Measurements from ENCODE around the gene CPNE4. TPM values are rescaled to one million over a fixed set of nuclear protein-coding genes. Genes with fewer than 3 reads are reported as not detected.

The CPNE4 gene
- total RNA-seq, 1 experiment from 2014 or later, result not detected

- DNase-seq (ENCODE audit: low spot score), result no peak
- in situ Hi-C loops (cut with HindIII; ENCODE audit: low sequenced_read_pairs), result no loop called here
Observed at GRCh38 chr3:131586277-131586676, 448.5 kb downstream of the CPNE4 start.

- in situ Hi-C loops (cut with HindIII; ENCODE audit: low sequenced_read_pairs), result no loop called here
- no peak for DNase-seq (ENCODE audit: low spot score)
Observed at GRCh38 chr3:131582438-131582837, 452.4 kb downstream of the CPNE4 start.

GRCh38 chr3:131568460-131568859, 466.4 kb downstream of the CPNE4 start:
- DNase-seq (ENCODE audit: low spot score), result no peak
- in situ Hi-C loops (cut with HindIII; ENCODE audit: low sequenced_read_pairs), result no loop called here

GRCh38 chr3:131564812-131565211, 470.0 kb downstream of the CPNE4 start:
- in situ Hi-C loops (cut with HindIII; ENCODE audit: low sequenced_read_pairs), result no loop called here
- DNase-seq (ENCODE audit: low spot score), result no peak

GRCh38 chr3:131561511-131561910, 473.3 kb downstream of the CPNE4 start:
- in situ Hi-C loops (cut with HindIII; ENCODE audit: low sequenced_read_pairs), result no loop called here
- DNase-seq (ENCODE audit: low spot score), result no peak

GRCh38 chr3:131560795-131561194, 474.0 kb downstream of the CPNE4 start:
- in situ Hi-C loops (cut with HindIII; ENCODE audit: low sequenced_read_pairs), result no loop called here
- DNase-seq (ENCODE audit: low spot score), result no peak

GRCh38 chr3:131555456-131555855, 479.4 kb downstream of the CPNE4 start:
- in situ Hi-C loops (cut with HindIII; ENCODE audit: low sequenced_read_pairs), result no loop called here
- no peak for DNase-seq (ENCODE audit: low spot score)

GRCh38 chr3:131553495-131554247, 481.1 kb downstream of the CPNE4 start:
- in situ Hi-C loops (cut with HindIII; ENCODE audit: low sequenced_read_pairs), result no loop called here
- no peak for DNase-seq (ENCODE audit: low spot score)

- DNase-seq (ENCODE audit: low spot score), result no peak
- in situ Hi-C loops (cut with HindIII; ENCODE audit: low sequenced_read_pairs), result no loop called here
Observed at GRCh38 chr3:131551761-131552160, 483.1 kb downstream of the CPNE4 start.

GRCh38 chr3:131550562-131551465, 484.0 kb downstream of the CPNE4 start:
- DNase-seq (ENCODE audit: low spot score), result no peak
- in situ Hi-C loops (cut with HindIII; ENCODE audit: low sequenced_read_pairs), result no loop called here

- no peak for DNase-seq (ENCODE audit: low spot score)
- in situ Hi-C loops (cut with HindIII; ENCODE audit: low sequenced_read_pairs), result no loop called here
Observed at GRCh38 chr3:131549340-131549739, 485.5 kb downstream of the CPNE4 start.

- no peak for DNase-seq (ENCODE audit: low spot score)
Observed at GRCh38 chr3:131547585-131547984, 487.2 kb downstream of the CPNE4 start.

GRCh38 chr3:131546441-131546840, 488.4 kb downstream of the CPNE4 start:
- in situ Hi-C loops (cut with HindIII; ENCODE audit: low sequenced_read_pairs), result no loop called here
- DNase-seq (ENCODE audit: low spot score), result no peak

More at GRCh38 chr3:131547585-131547984, 487.2 kb downstream of the CPNE4 start:
- in situ Hi-C loops (cut with HindIII; ENCODE audit: low sequenced_read_pairs), result no loop called here

- in situ Hi-C loops (cut with HindIII; ENCODE audit: low sequenced_read_pairs), result no loop called here
- no peak for DNase-seq (ENCODE audit: low spot score)
Observed at GRCh38 chr3:131544557-131544956, 490.3 kb downstream of the CPNE4 start.

GRCh38 chr3:131543714-131544113, 491.1 kb downstream of the CPNE4 start:
- peak; percentile 38 for DNase-seq (ENCODE audit: low spot score)

GRCh38 chr3:131541288-131541687, 493.5 kb downstream of the CPNE4 start:
- in situ Hi-C loops (cut with HindIII; ENCODE audit: low sequenced_read_pairs), result no loop called here
- no peak for DNase-seq (ENCODE audit: low spot score)

More at GRCh38 chr3:131543714-131544113, 491.1 kb downstream of the CPNE4 start:
- in situ Hi-C loops (cut with HindIII; ENCODE audit: low sequenced_read_pairs), result no loop called here

GRCh38 chr3:131540821-131541220, 494.0 kb downstream of the CPNE4 start:
- no peak for DNase-seq (ENCODE audit: low spot score)
- in situ Hi-C loops (cut with HindIII; ENCODE audit: low sequenced_read_pairs), result no loop called here

- in situ Hi-C loops (cut with HindIII; ENCODE audit: low sequenced_read_pairs), result no loop called here
- no peak for DNase-seq (ENCODE audit: low spot score)
Observed at GRCh38 chr3:131540143-131540542, 494.7 kb downstream of the CPNE4 start.

- in situ Hi-C loops (cut with HindIII; ENCODE audit: low sequenced_read_pairs), result no loop called here
- no peak for DNase-seq (ENCODE audit: low spot score)
Observed at GRCh38 chr3:131538968-131539367, 495.8 kb downstream of the CPNE4 start.

- no peak for DNase-seq (ENCODE audit: low spot score)
- in situ Hi-C loops (cut with HindIII; ENCODE audit: low sequenced_read_pairs), result no loop called here
Observed at GRCh38 chr3:131537531-131537930, 497.3 kb downstream of the CPNE4 start.
